ENCODE measurements around the gene PHLPP1.

Gene PHLPP1

DNA sequence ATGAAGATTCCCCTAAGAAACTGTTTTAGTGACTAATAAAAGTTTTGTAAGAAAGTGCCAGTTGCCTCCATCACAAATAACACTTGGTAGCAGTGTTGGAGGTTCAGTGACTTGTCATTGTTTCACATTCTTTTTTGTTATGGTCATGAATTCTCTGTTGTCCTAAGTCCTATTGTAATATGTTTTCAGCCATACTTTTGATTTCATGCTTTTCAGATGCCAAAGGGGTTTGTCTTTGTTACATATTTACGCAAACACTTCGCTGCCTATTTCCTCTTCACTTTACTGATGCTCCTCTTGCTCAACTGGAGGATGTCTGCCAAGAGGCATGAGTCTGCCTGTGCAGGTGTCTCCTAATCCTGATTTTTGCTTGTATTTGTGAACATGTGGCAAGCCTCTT, 66.6 kb downstream of the PHLPP1 start:
- no peak overlapping the region for H3K27ac ChIP-seq
- TF ChIP-seq, protein P1, sequence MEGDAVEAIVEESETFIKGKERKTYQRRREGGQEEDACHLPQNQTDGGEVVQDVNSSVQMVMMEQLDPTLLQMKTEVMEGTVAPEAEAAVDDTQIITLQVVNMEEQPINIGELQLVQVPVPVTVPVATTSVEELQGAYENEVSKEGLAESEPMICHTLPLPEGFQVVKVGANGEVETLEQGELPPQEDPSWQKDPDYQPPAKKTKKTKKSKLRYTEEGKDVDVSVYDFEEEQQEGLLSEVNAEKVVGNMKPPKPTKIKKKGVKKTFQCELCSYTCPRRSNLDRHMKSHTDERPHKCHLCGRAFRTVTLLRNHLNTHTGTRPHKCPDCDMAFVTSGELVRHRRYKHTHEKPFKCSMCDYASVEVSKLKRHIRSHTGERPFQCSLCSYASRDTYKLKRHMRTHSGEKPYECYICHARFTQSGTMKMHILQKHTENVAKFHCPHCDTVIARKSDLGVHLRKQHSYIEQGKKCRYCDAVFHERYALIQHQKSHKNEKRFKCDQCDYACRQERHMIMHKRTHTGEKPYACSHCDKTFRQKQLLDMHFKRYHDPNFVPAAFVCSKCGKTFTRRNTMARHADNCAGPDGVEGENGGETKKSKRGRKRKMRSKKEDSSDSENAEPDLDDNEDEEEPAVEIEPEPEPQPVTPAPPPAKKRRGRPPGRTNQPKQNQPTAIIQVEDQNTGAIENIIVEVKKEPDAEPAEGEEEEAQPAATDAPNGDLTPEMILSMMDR (IDR thresholded peaks at IDR 0.05), result no peak
- intact Hi-C loops (cut with DNase I; ENCODE audit: low total_unique reads), result no loop called here
- H3K9me3 ChIP-seq, result no peaks in the 10 kb centered on the region
- DNase-seq, result peak in 1 of 2 donors; percentile 29
- no peaks in the 10 kb centered on the region for H3K36me3 ChIP-seq
- H3K4me1 ChIP-seq, result peaks cover 0 to 11% (median 5%) of the 10 kb centered on the region in 4 donors
- no peak overlapping the region for H3K4me3 ChIP-seq
- H3K27me3 ChIP-seq, result no peaks in the 10 kb centered on the region

DNA sequence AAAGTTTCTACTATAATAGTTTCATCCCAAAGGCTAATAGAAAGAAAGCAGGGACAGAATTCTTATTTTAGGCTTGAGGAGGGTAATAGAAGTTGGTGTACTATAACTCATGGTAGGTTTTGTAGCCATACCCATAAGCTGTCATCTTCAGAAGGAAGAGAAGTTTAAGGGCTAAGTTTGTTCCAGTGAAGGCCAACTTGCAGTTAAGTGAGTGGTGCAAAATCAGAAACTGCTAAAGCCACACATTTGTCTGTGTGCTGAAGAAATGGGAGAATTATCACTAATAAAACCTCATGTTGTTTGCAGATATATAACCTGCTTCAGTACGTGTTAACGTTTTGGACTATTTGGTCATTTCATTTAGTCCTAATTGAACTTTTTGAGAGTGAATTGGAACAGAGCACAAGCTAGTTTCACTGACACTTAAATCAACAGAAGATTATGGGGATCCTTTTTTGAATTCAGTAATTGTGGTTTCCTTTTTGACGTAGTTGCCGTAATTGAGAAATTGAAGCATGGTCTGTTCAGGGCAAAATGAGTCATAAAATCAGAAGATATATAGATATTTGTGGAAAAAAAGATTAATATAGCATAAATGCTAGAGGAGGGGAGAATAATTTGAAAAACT, 69.1 kb downstream of the PHLPP1 start:
- Histone ChIP-seq H3K9me3 (no peaks in the 10 kb centered on the region), H3K4me1 (peaks cover 0 to 21% (median 8%) of the 10 kb centered on the region in 4 donors), H3K27ac (peak overlapping the region in 1 of 2 donors; percentile 24), H3K27me3 (no peaks in the 10 kb centered on the region), H3K4me3 (no peak overlapping the region), H3K36me3 (no peaks in the 10 kb centered on the region)
- TF ChIP-seq, protein P1 (IDR thresholded peaks at IDR 0.05), result no peak
- intact Hi-C loops (cut with DNase I; ENCODE audit: low total_unique reads), result no loop called here
- no peak for DNase-seq

DNA sequence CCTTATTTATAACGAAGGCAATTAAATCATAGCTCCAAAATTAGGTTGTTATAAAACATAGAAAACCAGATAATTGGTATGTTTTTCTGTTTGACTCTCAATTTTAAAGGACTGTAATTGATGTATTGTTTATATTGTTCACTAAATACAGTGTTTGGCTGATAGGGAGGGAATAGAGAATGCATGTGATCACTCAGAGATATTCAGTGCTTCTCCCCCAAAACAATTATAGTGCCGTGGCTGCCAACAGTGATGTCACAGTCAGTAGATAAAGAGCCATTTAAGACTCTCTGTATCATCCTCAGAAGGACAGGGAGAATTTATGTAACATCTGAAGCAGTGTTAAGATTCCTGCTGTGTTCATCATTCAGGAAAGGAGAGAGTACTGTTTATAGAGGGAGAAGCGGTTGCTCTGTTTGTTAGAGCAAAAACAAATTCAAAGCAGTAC, 69.6 kb downstream of the PHLPP1 start:
- Histone ChIP-seq H3K9me3 (no peaks in the 10 kb centered on the region), H3K27me3 (no peaks in the 10 kb centered on the region), H3K4me3 (no peak overlapping the region), H3K27ac (no peak overlapping the region), H3K36me3 (no peaks in the 10 kb centered on the region), H3K4me1 (peaks cover 0 to 21% (median 8%) of the 10 kb centered on the region in 4 donors)
- TF ChIP-seq, protein P1 (IDR thresholded peaks at IDR 0.05), result no peak
- DNase-seq, result peak in 1 of 2 donors; percentile 45
- intact Hi-C loops (cut with DNase I; ENCODE audit: low total_unique reads), result no loop called here

DNA sequence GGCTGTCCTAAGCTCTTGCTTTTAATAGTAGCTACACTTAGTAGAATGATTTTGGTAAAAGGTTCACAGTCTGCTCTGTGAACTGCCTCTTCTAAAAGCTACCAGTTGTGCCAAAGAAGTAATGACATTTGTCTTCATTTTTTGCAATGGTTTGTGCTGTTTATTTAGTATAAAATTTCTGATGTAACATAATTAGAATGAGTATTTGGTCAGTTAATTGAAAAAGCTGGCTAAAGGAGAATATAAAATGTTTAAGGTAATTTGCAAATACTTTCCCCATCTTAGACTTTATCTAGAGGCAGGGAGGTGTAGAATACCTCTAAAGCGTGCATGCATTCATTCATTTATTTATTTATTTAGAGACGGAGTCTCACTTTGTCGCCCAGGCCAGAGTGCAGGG, 71.3 kb downstream of the PHLPP1 start:
- peaks cover 0 to 22% (median 4%) of the 10 kb centered on the region in 4 donors for H3K4me1 ChIP-seq
- DNase-seq, result no peak
- intact Hi-C loops (cut with DNase I; ENCODE audit: low total_unique reads), result no loop called here
- no peaks in the 10 kb centered on the region for H3K36me3 ChIP-seq
- H3K27ac ChIP-seq, result no peak overlapping the region
- no peaks in the 10 kb centered on the region for H3K9me3 ChIP-seq
- no peak overlapping the region for H3K4me3 ChIP-seq
- TF ChIP-seq, protein P1 (IDR thresholded peaks at IDR 0.05), result no peak
- no peaks in the 10 kb centered on the region for H3K27me3 ChIP-seq

- intact Hi-C loops (cut with DNase I; ENCODE audit: low total_unique reads), result no loop called here
- Histone ChIP-seq H3K27me3 (no peaks in the 10 kb centered on the region), H3K27ac (no peak overlapping the region), H3K4me3 (no peak overlapping the region), H3K4me1 (peaks cover 0 to 22% (median 4%) of the 10 kb centered on the region in 4 donors), H3K9me3 (no peaks in the 10 kb centered on the region), H3K36me3 (no peaks in the 10 kb centered on the region)
- DNase-seq, result no peak
- TF ChIP-seq, protein P1 (IDR thresholded peaks at IDR 0.05), result no peak
Observed at GRCh38 chr18:62788111-62788510, 72.8 kb downstream of the PHLPP1 start.
